ENCODE data around the gene NOS1. TPM values are rescaled to one million over a fixed set of nuclear protein-coding genes. Genes with fewer than 3 reads are reported as not detected.

NOS1 gene
- polyA plus RNA-seq, 1 donor from 2014 or later = not detected

- no peak overlapping the region for H3K4me3 ChIP-seq (ENCODE audit: low read length)
- H3K9me3 ChIP-seq (ENCODE audit: low read length) = no peaks in the 10 kb centered on the region
- no peaks in the 10 kb centered on the region for H3F3A ChIP-seq (ENCODE audit: insufficient read depth, low read length, poor library complexity, severe bottlenecking)
These were observed 26.4 kb upstream of the NOS1 start for GRCh38 chr12:117387832-117388231.

GRCh38 chr12:117384735-117385134 lies 23.3 kb upstream of the NOS1 start:
- Histone ChIP-seq H2AFZ (ENCODE audit: low read depth, low read length) (no peak overlapping the region), H3K27me3 (ENCODE audit: insufficient read depth, low read depth, low read length) (no peaks in the 10 kb centered on the region), H3K9me3 (ENCODE audit: low read length) (no peaks in the 10 kb centered on the region)
- no peak for TF ChIP-seq REST (IDR thresholded peaks at IDR 0.05; ENCODE audit: borderline replicate concordance)
- TF ChIP-seq MXI1 (conservative IDR thresholded peaks at IDR 0.05; ENCODE audit: poor library complexity, severe bottlenecking) = no peak
- no peak for TF ChIP-seq EP300 (conservative IDR thresholded peaks at IDR 0.05; ENCODE audit: poor library complexity, severe bottlenecking)
- no peak for TF ChIP-seq EZH2 (IDR thresholded peaks at IDR 0.05; ENCODE audit: borderline replicate concordance, insufficient read depth, low read length, poor library complexity, severe bottlenecking)
- TF ChIP-seq POLR2AphosphoS5 (IDR thresholded peaks at IDR 0.05) = no peak
- no peak for TF ChIP-seq TAF1 (IDR thresholded peaks at IDR 0.05; ENCODE audit: low read depth)
- no peak for TF ChIP-seq SMC3 (conservative IDR thresholded peaks at IDR 0.05; ENCODE audit: poor library complexity)
- TF ChIP-seq RAD21 (conservative IDR thresholded peaks at IDR 0.05) = no peak

More at GRCh38 chr12:117387832-117388231, 26.4 kb upstream of the NOS1 start:
- Histone ChIP-seq H3K9me2 (ENCODE audit: insufficient read depth, low read length) (no peaks in the 10 kb centered on the region), H3K36me3 (ENCODE audit: insufficient read depth, low read length) (no peaks in the 10 kb centered on the region), H4K20me1 (ENCODE audit: insufficient read depth) (no peaks in the 10 kb centered on the region), H3K9ac (ENCODE audit: low read length) (no peak overlapping the region), H2AFZ (ENCODE audit: low read depth, low read length) (no peak overlapping the region), H3K79me2 (replicated peaks; ENCODE audit: insufficient read depth, low read length) (no peaks in the 10 kb centered on the region), H3K4me2 (ENCODE audit: low read length) (no peak overlapping the region), H3K27me3 (ENCODE audit: insufficient read depth, low read depth, low read length) (no peaks in the 10 kb centered on the region), H3K27ac (ENCODE audit: low read length) (no peak overlapping the region)
- TF ChIP-seq CTCF (IDR thresholded peaks at IDR 0.05; ENCODE audit: poor library complexity, severe bottlenecking) = no peak
- no peak for TF ChIP-seq EZH2 (IDR thresholded peaks at IDR 0.05; ENCODE audit: borderline replicate concordance, insufficient read depth, low read length, poor library complexity, severe bottlenecking)
- no peak for TF ChIP-seq RAD21 (conservative IDR thresholded peaks at IDR 0.05)
- TF ChIP-seq REST (IDR thresholded peaks at IDR 0.05; ENCODE audit: borderline replicate concordance) = no peak
- no peak for TF ChIP-seq MXI1 (conservative IDR thresholded peaks at IDR 0.05; ENCODE audit: poor library complexity, severe bottlenecking)
- TF ChIP-seq EP300 (conservative IDR thresholded peaks at IDR 0.05; ENCODE audit: poor library complexity, severe bottlenecking) = no peak
- TF ChIP-seq SMC3 (conservative IDR thresholded peaks at IDR 0.05; ENCODE audit: poor library complexity) = no peak
- no peak for TF ChIP-seq POLR2AphosphoS5 (IDR thresholded peaks at IDR 0.05)
- TF ChIP-seq TAF1 (IDR thresholded peaks at IDR 0.05; ENCODE audit: low read depth) = no peak

More at GRCh38 chr12:117384735-117385134, 23.3 kb upstream of the NOS1 start:
- H3K4me3 ChIP-seq (ENCODE audit: low read length) = no peak overlapping the region
- no peak overlapping the region for H3K9ac ChIP-seq (ENCODE audit: low read length)
- H3K9me2 ChIP-seq (ENCODE audit: insufficient read depth, low read length) = no peaks in the 10 kb centered on the region
- no peaks in the 10 kb centered on the region for H3F3A ChIP-seq (ENCODE audit: insufficient read depth, low read length, poor library complexity, severe bottlenecking)
- no peak overlapping the region for H3K27ac ChIP-seq (ENCODE audit: low read length)
- H3K4me2 ChIP-seq (ENCODE audit: low read length) = no peak overlapping the region
- no peaks in the 10 kb centered on the region for H3K36me3 ChIP-seq (ENCODE audit: insufficient read depth, low read length)
- no peaks in the 10 kb centered on the region for H4K20me1 ChIP-seq (ENCODE audit: insufficient read depth)
- no peaks in the 10 kb centered on the region for H3K79me2 ChIP-seq (replicated peaks; ENCODE audit: insufficient read depth, low read length)
